ENCODE measurements around the gene KRR1. TPM values are rescaled to one million over a fixed set of nuclear protein-coding genes. Genes with fewer than 3 reads are reported as not detected.

KRR1 gene
- polyA plus RNA-seq, 2 of the 4 experiments (the other 2 are of a cell fraction) = 66.1 to 122 TPM

GRCh38 chr12:75542942-75543341, 31.5 kb upstream of the KRR1 start:
- 56% methylated on average over 1 of the region's 1 CpG for WGBS (ENCODE audit: missing lambda C conversion rate)
- Histone ChIP-seq H3K9me3 (no peaks in the 10 kb centered on the region), H3K4me2 (no peak overlapping the region), H3K27ac (no peak overlapping the region), H3K4me3 (no peak overlapping the region), H3K4me1 (no peaks in the 10 kb centered on the region)
- ATAC-seq (no peak), DNase-seq (ENCODE audit: low read depth in 1 of 2, low spot score in 1 of 2) (no peak), FAIRE-seq (no peak)
- no peak for TF ChIP-seq ZSCAN20 (CRISPR knock-in tag; IDR thresholded peaks at IDR 0.05)
- no peak for TF ChIP-seq ZNF302 (CRISPR knock-in tag; IDR thresholded peaks at IDR 0.05)
- TF ChIP-seq FOSL2 (IDR thresholded peaks at IDR 0.05) = no peak
- TF ChIP-seq FOSL2 (CRISPR knock-in tag; IDR thresholded peaks at IDR 0.05) = no peak
- TF ChIP-seq ZC3H11A (IDR thresholded peaks at IDR 0.05) = no peak
- no peak for TF ChIP-seq HOXB13 (CRISPR knock-in tag; IDR thresholded peaks at IDR 0.05; ENCODE audit: low read depth)
- TF ChIP-seq KDM1A (IDR thresholded peaks at IDR 0.05; ENCODE audit: low read depth) = no peak
- TF ChIP-seq CHD4 (IDR thresholded peaks at IDR 0.05; ENCODE audit: borderline replicate concordance) = no peak
- no peak for TF ChIP-seq FOSB (CRISPR knock-in tag; IDR thresholded peaks at IDR 0.05)
- ChIA-PET POLR2A (interaction anchor here (0.8 kb wide), 1 partner anchor 489 kb away, joined by 4 read pairs; the partner anchor contains the start of gene PHLDA1), CTCF (interaction anchor here (0.8 to 1.9 kb wide), 4 partner anchors 16 to 488 kb away, joined by 3 to 11 read pairs (median 4); partner anchors contain the start of gene PHLDA1)

GRCh38 chr12:75539889-75540288, 28.5 kb upstream of the KRR1 start:
- no peak for FAIRE-seq

GRCh38 chr12:75533239-75533638, 21.8 kb upstream of the KRR1 start:
- DNase-seq (ENCODE audit: low read depth in 1 of 2, low spot score in 1 of 2) = no peak
- H3K27ac ChIP-seq = no peak overlapping the region
- ChIA-PET CTCF (no interaction called here), POLR2A (no interaction called here)
- WGBS (ENCODE audit: missing lambda C conversion rate) = 89% methylated on average over 2 of the region's 2 CpGs
- H3K4me2 ChIP-seq = no peak overlapping the region
- no peak overlapping the region for H3K4me3 ChIP-seq
- ATAC-seq = no peak
- no peak for FAIRE-seq
- H3K4me1 ChIP-seq = no peaks in the 10 kb centered on the region
- no peak for TF ChIP-seq JUNB (IDR thresholded peaks at IDR 0.05)
- TF ChIP-seq TFCP2L1 (CRISPR knock-in tag; IDR thresholded peaks at IDR 0.05) = no peak
- no peak for TF ChIP-seq E2F6 (IDR thresholded peaks at IDR 0.05; ENCODE audit: borderline replicate concordance, low read depth)
- no peak for TF ChIP-seq REST (IDR thresholded peaks at IDR 0.05)
- no peaks in the 10 kb centered on the region for H3K9me3 ChIP-seq

More at GRCh38 chr12:75539889-75540288, 28.5 kb upstream of the KRR1 start:
- 54% methylated on average over 2 of the region's 2 CpGs for WGBS (ENCODE audit: missing lambda C conversion rate)
- no peak overlapping the region for H3K4me3 ChIP-seq
- H3K27ac ChIP-seq = no peak overlapping the region
- no peak for ATAC-seq
- no peaks in the 10 kb centered on the region for H3K9me3 ChIP-seq
- H3K4me2 ChIP-seq = no peak overlapping the region
- CTCF ChIA-PET = no interaction called here
- DNase-seq (ENCODE audit: low read depth in 1 of 2, low spot score in 1 of 2) = no peak
- no peak for TF ChIP-seq MAFK (IDR thresholded peaks at IDR 0.05; ENCODE audit: partially characterized antibody)
- POLR2A ChIA-PET = no interaction called here
- no peaks in the 10 kb centered on the region for H3K4me1 ChIP-seq

GRCh38 chr12:75529826-75530225, 18.4 kb upstream of the KRR1 start:
- TF ChIP-seq ZSCAN20 (CRISPR knock-in tag; IDR thresholded peaks at IDR 0.05) (no peak), ZC3H11A (IDR thresholded peaks at IDR 0.05) (no peak), BHLHE40 (IDR thresholded peaks at IDR 0.05; ENCODE audit: low read depth, low read length) (no peak), E2F6 (IDR thresholded peaks at IDR 0.05; ENCODE audit: borderline replicate concordance, low read depth) (no peak), HOXA7 (CRISPR knock-in tag; IDR thresholded peaks at IDR 0.05) (no peak), KDM1A (IDR thresholded peaks at IDR 0.05; ENCODE audit: low read depth) (no peak), NPAS2 (CRISPR knock-in tag; IDR thresholded peaks at IDR 0.05; ENCODE audit: borderline replicate concordance) (no peak), GATA3 (IDR thresholded peaks at IDR 0.05; ENCODE audit: borderline replicate concordance) (no peak), USF2 (IDR thresholded peaks at IDR 0.05) (no peak), MYC (IDR thresholded peaks at IDR 0.05; ENCODE audit: borderline replicate concordance, low read length) (no peak), EP300 (IDR thresholded peaks at IDR 0.05) (no peak), EHMT2 (IDR thresholded peaks at IDR 0.05; ENCODE audit: low read depth) (no peak)
- peaks cover 10% of the 10 kb centered on the region for H3K4me1 ChIP-seq
- H3K4me2 ChIP-seq = no peak overlapping the region
- FAIRE-seq = no peak
- no peak overlapping the region for H3K4me3 ChIP-seq
- CTCF ChIA-PET = interaction anchor here (1.4 to 5.2 kb wide), 3 partner anchors 502 to 514 kb away, joined by 3 to 80 read pairs (median 4); partner anchors contain the start of gene PHLDA1
- WGBS (ENCODE audit: missing lambda C conversion rate) = 67% methylated on average over 1 of the region's 1 CpG
- H3K9me3 ChIP-seq = no peaks in the 10 kb centered on the region
- ATAC-seq = no peak
- POLR2A ChIA-PET = no interaction called here
- DNase-seq (ENCODE audit: low read depth in 1 of 2, low spot score in 1 of 2) = no peak
- no peak overlapping the region for H3K27ac ChIP-seq

Data from A549 (cell line).